Epidermal melanocyte (primary cell): ENCODE data around the gene RBMS1.

Experiments
- DNase-seq: peaks from one replicate; pipeline ENCODE4 v3.0.0; 2011; ENCODE audit warnings: low spot score; ENCODE audit not compliant: insufficient read length

Gene RBMS1, protein sequence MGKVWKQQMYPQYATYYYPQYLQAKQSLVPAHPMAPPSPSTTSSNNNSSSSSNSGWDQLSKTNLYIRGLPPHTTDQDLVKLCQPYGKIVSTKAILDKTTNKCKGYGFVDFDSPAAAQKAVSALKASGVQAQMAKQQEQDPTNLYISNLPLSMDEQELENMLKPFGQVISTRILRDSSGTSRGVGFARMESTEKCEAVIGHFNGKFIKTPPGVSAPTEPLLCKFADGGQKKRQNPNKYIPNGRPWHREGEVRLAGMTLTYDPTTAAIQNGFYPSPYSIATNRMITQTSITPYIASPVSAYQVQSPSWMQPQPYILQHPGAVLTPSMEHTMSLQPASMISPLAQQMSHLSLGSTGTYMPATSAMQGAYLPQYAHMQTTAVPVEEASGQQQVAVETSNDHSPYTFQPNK

DNA sequence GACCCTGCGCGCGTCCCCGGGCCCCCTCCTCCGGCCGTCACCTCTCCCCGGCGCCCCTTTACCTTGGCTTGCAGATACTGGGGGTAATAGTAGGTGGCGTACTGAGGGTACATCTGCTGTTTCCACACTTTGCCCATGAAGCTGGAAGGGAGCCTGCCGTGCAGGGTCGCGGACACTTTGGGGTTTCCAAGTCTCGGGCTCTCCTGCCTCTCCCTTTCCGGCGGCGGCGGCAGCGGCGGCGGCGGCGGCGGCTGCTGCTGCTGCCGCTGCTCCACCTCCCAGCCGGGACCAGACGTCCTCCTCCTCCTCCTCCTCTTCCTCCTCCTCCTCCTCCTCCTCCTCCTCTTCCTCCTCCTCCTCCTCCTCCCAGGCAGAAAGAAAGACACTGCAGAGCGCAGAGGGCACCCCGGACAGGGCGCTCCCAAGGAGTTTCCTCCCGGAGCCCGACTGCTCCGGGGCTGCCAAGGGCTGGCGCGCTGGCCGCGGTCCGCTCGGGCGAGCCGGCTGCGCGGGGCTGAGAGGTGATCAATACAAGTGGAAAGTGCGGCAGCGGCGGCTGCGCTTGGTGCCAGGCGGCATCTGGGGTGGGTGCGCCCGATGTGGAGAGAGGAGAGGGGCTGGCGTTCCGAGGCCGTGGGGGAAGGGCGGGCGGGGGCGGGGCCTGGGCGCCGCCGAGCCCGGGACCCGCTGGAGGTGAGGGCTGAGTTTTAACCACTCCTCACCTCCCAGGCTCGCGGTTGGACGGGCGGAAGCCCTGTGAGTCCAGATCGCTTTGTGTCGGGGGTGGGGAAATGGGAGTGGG is at the start of gene RBMS1:
RBMS1 (minus strand) TSS at position 581 of the 802 bp plus-strand sequence; CDS start at position 137, 444 bp downstream.
- no peak for DNase-seq

DNA sequence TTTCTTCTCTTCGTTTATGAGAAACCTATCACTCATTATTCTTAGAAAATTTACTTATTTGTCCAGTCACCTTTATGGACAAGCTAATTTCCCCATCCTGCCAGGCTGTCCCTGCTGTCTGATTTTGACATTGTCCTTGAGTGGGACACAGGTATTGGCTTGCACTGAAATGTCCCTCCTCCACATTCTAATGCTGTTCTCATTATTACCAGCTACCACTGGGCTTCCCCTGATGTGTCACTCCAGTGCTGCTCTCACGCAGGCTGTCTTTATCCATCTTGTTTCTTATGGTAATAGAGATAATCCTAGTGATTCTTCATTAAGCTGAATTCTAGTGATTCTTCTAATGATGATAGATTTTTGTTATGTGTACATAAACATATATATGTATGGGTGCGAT is 48.1 kb upstream of the RBMS1 start:
- DNase-seq = no peak

- no peak for DNase-seq
These were observed 45.1 kb upstream of the RBMS1 start for GRCh38 chr2:160538559-160539355.

GRCh38 chr2:160538115-160538514 is 44.5 kb upstream of the RBMS1 start:
- no peak for DNase-seq

DNA sequence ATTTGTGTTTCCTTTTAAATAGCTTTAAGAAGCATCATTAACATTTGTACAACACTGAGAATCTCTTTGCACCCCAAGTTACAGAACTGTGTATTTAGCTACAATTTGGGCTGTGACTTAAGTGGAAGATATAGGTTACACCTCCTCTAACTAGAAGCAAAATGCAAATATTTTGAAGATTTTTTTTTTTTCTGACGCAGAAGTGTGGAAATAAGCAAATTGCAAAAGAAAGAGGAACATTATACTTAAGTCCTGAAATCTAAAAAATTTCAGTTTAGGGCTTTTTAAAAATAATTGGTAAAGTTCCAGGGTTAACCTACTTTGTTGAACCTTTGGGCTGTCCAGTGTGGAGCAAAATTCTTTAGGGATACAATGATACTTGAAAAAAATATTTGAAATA is 41.4 kb upstream of the RBMS1 start:
- DNase-seq = no peak

- no peak for DNase-seq
These were observed 40.6 kb upstream of the RBMS1 start for GRCh38 chr2:160534249-160534648.

DNA sequence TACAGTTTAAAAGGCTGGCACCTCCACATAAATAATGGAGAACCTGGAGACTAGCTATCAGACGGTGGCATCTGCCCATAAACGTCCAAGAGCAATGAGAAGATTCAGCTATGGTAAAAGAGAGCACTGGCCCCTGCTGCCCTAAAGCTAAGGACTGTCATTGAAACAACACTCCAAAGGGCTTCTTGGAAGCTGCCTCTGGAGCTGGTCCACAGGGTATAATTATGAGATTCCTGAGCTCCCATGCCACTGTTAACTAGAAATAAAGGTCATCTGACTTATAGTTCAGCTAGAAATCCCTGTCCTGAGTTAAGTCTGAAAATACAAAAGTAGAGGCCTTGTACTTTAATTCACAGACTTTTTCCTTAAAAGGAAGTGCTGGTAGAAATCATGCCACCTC is 39.9 kb upstream of the RBMS1 start:
- DNase-seq = no peak

DNA sequence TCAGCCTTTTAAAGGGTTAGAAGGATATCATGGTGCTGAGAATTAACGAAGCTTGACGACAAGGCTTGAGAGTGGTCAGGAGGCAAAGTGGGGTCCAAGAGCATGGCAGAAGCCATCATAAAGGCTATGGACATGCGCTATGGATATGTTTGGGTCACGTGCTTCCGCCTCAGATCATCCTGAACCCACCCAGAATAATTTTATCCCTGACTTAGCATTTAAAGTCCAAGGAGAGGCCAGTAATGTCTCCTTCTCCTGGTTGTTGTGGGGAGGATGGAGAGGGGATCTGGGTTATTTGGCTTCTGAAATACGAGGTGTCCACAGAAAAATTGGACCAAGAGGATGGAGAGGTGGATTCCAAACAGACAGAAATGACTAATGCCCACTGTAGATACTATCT is 38.8 kb upstream of the RBMS1 start:
- DNase-seq = no peak

- DNase-seq = no peak
These were observed 29.5 kb upstream of the RBMS1 start for GRCh38 chr2:160522951-160523710.

- DNase-seq = no peak
These were observed 24.1 kb upstream of the RBMS1 start for GRCh38 chr2:160517731-160518130.

DNA sequence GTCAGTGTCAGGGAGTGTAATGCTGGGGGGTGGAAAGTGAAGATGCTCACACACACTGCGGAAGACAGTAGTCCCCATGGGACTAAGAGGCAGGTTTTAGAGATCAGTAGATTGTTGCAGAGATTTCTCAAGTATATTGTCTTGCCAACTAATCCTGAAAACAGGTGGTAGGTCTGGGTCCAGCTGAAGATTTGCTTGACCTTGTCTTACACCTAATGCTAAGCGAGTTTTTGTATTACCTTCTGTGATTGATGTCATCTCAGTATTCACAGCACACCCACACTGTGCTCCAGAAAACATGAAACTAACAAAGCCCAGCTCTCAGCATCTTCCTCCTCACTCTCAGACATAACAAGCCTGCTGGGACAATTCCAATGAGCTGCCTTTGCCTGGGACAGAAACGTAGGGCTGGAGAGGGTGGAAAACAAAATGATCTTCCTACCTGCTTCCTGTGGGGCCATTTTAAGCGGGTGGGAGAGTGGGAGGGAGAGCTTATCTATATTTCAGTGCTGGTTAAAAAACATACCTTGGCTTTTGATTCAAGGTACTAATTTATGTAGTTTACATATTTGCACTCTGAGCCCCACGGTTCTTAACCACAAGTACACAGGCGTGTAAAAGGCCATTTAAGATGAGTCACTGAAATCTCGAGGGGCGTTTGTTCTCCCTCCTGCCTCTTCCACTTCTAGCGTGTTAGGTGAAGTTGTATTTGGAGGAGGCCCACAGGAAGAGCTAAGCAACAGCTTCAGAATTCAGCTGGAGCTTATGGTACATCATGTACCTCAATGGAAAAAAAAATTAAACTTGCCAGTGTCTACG is 23.1 kb upstream of the RBMS1 start:
- no peak for DNase-seq

DNA sequence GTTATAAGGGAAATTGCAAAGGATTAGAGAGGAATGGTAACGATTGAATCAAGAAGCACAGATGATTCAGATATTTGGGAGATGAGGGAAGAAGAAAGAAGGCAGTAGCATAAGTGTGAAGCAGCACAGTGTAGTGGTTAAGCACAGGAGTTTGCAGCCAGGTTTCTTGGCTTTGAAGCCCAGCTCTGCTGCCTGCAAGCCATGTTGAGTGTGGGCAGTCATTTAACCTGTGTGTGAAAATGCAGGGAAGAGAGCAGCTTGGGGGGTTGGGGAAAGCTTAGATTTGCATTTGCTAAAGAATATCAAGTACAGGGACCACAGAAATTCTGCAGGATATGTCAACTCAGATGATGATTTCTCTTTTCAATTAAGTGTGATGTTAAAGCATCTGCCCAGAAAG is 21.5 kb upstream of the RBMS1 start:
- no peak for DNase-seq

DNA sequence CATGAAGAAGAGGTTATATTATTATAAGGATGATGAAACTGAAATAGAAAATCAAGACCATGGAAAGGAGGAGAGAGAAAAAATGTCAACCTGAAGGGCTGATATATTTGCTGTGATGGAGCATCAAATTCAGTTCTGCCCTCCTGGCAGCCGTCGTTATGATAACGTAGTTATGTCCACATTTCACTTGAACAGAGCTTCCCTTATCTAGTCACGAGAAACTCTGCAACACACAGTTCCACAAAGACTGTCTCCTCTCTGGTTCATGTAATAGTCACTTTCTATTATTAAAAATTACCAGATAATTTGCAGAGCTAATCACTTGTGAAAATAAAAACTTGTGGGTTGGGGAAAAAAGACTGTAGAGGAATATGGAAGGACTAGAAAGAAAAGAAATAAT is 19.5 kb upstream of the RBMS1 start:
- no peak for DNase-seq

DNA sequence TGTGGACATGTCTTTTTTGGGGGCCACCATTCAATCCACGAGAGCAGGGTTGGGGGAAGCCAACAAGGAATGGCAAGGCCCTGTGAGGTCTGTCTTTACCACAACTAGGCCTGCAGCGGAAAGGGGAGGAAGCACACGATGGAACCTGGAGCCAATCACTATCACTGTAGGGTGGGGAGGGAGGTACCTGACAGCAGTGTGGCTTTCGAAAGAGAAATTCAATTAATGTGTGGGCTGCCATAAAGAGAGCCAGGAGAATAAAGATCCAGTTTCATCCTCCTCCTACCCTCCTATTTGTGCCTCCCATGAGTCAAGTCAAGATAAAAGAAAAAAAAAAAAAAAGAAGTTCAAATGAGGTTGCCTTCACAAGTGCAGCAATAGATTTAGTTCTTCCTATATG is 18.9 kb upstream of the RBMS1 start:
- no peak for DNase-seq

GRCh38 chr2:160510617-160511016 is 17.0 kb upstream of the RBMS1 start:
- DNase-seq = no peak

GRCh38 chr2:160509016-160509415 is 15.4 kb upstream of the RBMS1 start:
- DNase-seq = no peak

GRCh38 chr2:160507464-160507863 is 13.9 kb upstream of the RBMS1 start:
- DNase-seq = no peak

GRCh38 chr2:160507046-160507407 is 13.4 kb upstream of the RBMS1 start:
- DNase-seq = no peak

DNA sequence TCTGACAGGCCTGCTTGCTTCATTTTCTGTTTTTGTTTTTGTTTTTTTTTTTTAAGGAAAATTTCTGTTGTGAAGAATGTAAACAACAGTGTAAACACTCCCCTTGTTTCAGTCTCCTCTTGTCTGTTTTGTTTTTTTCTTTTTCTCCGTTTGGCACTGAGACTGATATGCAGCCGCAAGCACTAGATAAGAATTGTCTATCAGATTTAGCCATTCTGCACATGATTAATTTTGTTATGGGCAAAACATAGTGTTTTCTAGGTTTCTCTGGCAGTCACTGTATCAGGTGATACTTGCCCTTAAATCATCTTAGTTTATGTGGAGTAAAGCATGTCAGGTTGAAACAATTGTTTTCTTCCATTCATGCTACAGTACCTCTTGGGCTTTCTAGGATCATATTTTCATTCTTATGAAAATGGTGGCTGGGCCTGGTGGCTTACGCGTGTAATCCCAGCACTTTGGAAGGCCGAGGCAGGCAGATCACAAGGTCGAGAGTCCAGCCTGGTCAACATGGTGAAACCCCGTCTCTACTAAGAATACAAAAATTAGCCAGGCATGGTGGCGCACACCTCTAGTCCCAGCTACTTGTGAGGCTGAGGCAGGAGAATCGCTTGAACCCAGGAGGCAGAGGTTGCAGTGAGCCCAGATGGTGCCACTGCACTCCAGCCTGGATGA is 12.9 kb upstream of the RBMS1 start:
- no peak for DNase-seq

DNA sequence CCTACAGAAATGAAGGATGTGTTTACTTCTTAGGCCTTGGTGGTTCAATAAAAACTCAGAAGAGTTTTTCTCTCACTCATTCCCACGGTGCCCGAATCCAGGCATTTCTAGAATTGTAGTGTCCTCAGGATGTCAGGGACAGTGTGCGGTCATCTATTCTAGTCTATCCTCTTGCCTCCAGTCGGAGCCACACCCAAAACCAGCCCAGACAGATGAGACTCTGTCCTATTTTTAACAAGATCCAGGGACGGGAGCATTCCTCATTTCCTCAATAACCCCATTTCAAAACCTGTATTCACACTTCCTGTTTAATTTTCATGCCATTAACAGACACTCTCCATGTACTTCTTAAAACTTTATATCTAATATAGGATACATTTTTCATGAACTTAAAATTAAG is 11.6 kb upstream of the RBMS1 start:
- DNase-seq = no peak
